Measurements from ENCODE around the gene DNAJC21. TPM values are rescaled to one million over a fixed set of nuclear protein-coding genes. Genes with fewer than 3 reads are reported as not detected.

Gene DNAJC21
- total RNA-seq, 1 experiment from 2014 or later = 54.5 TPM

GRCh38 chr5:34993951-34994350 lies 64.6 kb downstream of the DNAJC21 start:
- Histone ChIP-seq H3K9me3 (ENCODE audit: control insufficient read depth, insufficient read depth, low read depth, low read length) (no peaks in the 10 kb centered on the region), H3K36me3 (ENCODE audit: control insufficient read depth, insufficient read depth, low read length) (no peaks in the 10 kb centered on the region), H3K4me3 (ENCODE audit: low read depth in 2 of 2, low read length in 2 of 2) (no peak overlapping the region), H3K4me1 (ENCODE audit: control insufficient read depth, insufficient read depth, low read length) (no peaks in the 10 kb centered on the region), H3K27me3 (ENCODE audit: control insufficient read depth, insufficient read depth, low read length) (peaks cover 4% of the 10 kb centered on the region; the same call in 1 of the 2 replicates), H3K27ac (ENCODE audit: low read length) (no peak overlapping the region)
- in situ Hi-C loops (cut with HindIII; ENCODE audit: low pct_unique_long_range_greater_than_20kb, low sequenced_read_pairs) = no loop called here
- BruUV-seq (replicated peaks) = no TSS peak
- ATAC-seq (no peak), DNase-seq (ENCODE audit: low read depth, low spot score) (no peak)
- POLR2A ChIA-PET = no interaction called here
- no peak for TF ChIP-seq REST (IDR thresholded peaks at IDR 0.05; ENCODE audit: insufficient read depth in 1 of 2, low read depth in 2 of 2, low read length in 1 of 2)
- TF ChIP-seq TCF7L2 (IDR thresholded peaks at IDR 0.05; ENCODE audit: low read depth, low read length) = no peak
- TF ChIP-seq POLR2AphosphoS5 (IDR thresholded peaks at IDR 0.05; ENCODE audit: low read depth, low read length) = no peak
- no peak for TF ChIP-seq CTCF (IDR thresholded peaks at IDR 0.05)
- TF ChIP-seq SIN3A (IDR thresholded peaks at IDR 0.05; ENCODE audit: borderline replicate concordance, insufficient read depth, low read depth, low read length) = no peak
- CTCF ChIA-PET = no interaction called here
- intact Hi-C loops (cut with micrococcal nuclease; ENCODE audit: unreplicated experiment) = no loop called here

- Histone ChIP-seq H3K27me3 (ENCODE audit: control insufficient read depth, insufficient read depth, low read length) (peaks cover 4% of the 10 kb centered on the region; the same call in 1 of the 2 replicates), H3K27ac (ENCODE audit: low read length) (no peak overlapping the region), H3K9me3 (ENCODE audit: control insufficient read depth, insufficient read depth, low read depth, low read length) (no peaks in the 10 kb centered on the region), H3K4me1 (ENCODE audit: control insufficient read depth, insufficient read depth, low read length) (no peaks in the 10 kb centered on the region), H3K4me3 (ENCODE audit: low read depth in 2 of 2, low read length in 2 of 2) (no peak overlapping the region), H3K36me3 (ENCODE audit: control insufficient read depth, insufficient read depth, low read length) (no peaks in the 10 kb centered on the region)
- ATAC-seq (no peak), DNase-seq (ENCODE audit: low read depth, low spot score) (no peak)
- BruUV-seq (replicated peaks) = no TSS peak
- POLR2A ChIA-PET = no interaction called here
- in situ Hi-C loops (cut with HindIII; ENCODE audit: low pct_unique_long_range_greater_than_20kb, low sequenced_read_pairs) (no loop called here), intact Hi-C loops (cut with micrococcal nuclease; ENCODE audit: unreplicated experiment) (no loop called here)
- CTCF ChIA-PET = interaction anchor here (0.7 kb wide), 1 partner anchor 1736 kb away, joined by 3 read pairs; no protein-coding TSS in a partner anchor
- TF ChIP-seq CTCF (IDR thresholded peaks at IDR 0.05) = no peak
- TF ChIP-seq POLR2AphosphoS5 (IDR thresholded peaks at IDR 0.05; ENCODE audit: low read depth, low read length) = no peak
- TF ChIP-seq SIN3A (IDR thresholded peaks at IDR 0.05; ENCODE audit: borderline replicate concordance, insufficient read depth, low read depth, low read length) = no peak
- no peak for TF ChIP-seq REST (IDR thresholded peaks at IDR 0.05; ENCODE audit: insufficient read depth in 1 of 2, low read depth in 2 of 2, low read length in 1 of 2)
- TF ChIP-seq TCF7L2 (IDR thresholded peaks at IDR 0.05; ENCODE audit: low read depth, low read length) = no peak
Measured at GRCh38 chr5:34996261-34996660, 66.9 kb downstream of the DNAJC21 start.
